ENCODE measurements around the gene SGCA. TPM values are rescaled to one million over a fixed set of nuclear protein-coding genes. Genes with fewer than 3 reads are reported as not detected.

Gene SGCA
- total and polyA plus RNA-seq, 10 of the 15 experiments (the other 5 are each of a cell fraction or from before 2014, with no cell fraction given) = 0.13 to 2.2 (median 0.50) TPM; not detected in 2

DNA sequence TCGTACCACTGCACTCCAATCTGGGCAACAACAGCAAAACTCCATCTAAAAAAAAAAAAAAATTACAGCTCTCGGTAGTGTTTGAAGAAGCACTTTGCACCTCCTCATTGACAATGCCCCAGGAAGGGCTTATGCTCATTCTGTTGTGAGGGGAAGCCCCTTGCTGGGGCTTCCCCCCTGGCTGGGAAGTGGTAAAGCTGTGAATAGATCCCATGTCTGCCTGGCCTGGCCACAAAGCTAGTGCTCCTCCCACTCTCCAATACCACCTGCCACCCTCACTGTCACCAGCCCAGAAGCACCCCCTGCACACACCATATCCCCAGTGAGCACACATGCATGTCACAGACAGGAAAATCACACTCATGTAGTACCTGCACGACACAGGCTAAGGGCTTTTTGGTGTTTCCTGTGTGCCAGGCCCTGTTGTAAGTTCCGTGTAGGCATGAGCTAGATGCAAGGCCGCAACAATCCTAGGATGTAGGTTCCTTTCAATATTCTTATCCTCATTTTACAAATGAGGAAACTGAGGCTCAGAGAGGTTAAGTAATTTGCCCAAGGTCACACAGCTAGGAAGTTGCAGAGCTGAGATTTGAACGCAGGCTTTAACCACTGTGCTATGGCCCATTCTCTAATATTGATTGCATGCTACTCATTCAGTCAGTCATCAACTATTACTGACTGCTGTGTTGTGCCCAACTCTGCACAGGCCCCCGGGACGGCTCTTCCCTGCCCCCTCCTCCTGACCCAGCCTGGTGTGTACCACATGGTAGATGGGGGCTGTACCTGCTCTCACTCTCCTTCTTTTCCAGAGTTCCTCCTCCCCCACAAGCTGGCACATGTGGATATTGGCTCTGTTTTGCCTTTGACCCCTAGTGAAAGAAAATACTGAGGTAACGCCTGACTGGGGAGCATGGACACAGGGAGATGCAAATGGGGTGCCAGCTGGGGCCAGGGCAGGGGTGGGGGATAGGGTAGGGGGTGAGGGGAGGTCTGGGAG is 47.5 kb downstream of the SGCA start (continued):
- TF ChIP-seq, protein P1, sequence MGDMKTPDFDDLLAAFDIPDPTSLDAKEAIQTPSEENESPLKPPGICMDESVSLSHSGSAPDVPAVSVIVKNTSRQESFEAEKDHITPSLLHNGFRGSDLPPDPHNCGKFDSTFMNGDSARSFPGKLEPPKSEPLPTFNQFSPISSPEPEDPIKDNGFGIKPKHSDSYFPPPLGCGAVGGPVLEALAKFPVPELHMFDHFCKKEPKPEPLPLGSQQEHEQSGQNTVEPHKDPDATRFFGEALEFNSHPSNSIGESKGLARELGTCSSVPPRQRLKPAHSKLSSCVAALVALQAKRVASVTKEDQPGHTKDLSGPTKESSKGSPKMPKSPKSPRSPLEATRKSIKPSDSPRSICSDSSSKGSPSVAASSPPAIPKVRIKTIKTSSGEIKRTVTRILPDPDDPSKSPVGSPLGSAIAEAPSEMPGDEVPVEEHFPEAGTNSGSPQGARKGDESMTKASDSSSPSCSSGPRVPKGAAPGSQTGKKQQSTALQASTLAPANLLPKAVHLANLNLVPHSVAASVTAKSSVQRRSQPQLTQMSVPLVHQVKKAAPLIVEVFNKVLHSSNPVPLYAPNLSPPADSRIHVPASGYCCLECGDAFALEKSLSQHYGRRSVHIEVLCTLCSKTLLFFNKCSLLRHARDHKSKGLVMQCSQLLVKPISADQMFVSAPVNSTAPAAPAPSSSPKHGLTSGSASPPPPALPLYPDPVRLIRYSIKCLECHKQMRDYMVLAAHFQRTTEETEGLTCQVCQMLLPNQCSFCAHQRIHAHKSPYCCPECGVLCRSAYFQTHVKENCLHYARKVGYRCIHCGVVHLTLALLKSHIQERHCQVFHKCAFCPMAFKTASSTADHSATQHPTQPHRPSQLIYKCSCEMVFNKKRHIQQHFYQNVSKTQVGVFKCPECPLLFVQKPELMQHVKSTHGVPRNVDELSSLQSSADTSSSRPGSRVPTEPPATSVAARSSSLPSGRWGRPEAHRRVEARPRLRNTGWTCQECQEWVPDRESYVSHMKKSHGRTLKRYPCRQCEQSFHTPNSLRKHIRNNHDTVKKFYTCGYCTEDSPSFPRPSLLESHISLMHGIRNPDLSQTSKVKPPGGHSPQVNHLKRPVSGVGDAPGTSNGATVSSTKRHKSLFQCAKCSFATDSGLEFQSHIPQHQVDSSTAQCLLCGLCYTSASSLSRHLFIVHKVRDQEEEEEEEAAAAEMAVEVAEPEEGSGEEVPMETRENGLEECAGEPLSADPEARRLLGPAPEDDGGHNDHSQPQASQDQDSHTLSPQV (IDR thresholded peaks at IDR 0.05) = no peak
- TF ChIP-seq, protein P2, sequence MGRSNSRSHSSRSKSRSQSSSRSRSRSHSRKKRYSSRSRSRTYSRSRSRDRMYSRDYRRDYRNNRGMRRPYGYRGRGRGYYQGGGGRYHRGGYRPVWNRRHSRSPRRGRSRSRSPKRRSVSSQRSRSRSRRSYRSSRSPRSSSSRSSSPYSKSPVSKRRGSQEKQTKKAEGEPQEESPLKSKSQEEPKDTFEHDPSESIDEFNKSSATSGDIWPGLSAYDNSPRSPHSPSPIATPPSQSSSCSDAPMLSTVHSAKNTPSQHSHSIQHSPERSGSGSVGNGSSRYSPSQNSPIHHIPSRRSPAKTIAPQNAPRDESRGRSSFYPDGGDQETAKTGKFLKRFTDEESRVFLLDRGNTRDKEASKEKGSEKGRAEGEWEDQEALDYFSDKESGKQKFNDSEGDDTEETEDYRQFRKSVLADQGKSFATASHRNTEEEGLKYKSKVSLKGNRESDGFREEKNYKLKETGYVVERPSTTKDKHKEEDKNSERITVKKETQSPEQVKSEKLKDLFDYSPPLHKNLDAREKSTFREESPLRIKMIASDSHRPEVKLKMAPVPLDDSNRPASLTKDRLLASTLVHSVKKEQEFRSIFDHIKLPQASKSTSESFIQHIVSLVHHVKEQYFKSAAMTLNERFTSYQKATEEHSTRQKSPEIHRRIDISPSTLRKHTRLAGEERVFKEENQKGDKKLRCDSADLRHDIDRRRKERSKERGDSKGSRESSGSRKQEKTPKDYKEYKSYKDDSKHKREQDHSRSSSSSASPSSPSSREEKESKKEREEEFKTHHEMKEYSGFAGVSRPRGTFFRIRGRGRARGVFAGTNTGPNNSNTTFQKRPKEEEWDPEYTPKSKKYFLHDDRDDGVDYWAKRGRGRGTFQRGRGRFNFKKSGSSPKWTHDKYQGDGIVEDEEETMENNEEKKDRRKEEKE (IDR thresholded peaks at IDR 0.05) = no peak
- TF ChIP-seq BCL3 (IDR thresholded peaks at IDR 0.05; ENCODE audit: borderline replicate concordance, insufficient read depth, low read depth, low read length, poor library complexity, severe bottlenecking) (no peak), CHD1 (IDR thresholded peaks at IDR 0.05; ENCODE audit: low read depth, low read length) (no peak), SUPT20H (IDR thresholded peaks at IDR 0.05; ENCODE audit: borderline replicate concordance, control insufficient read depth, low read depth, low read length) (no peak), HDAC2 (IDR thresholded peaks at IDR 0.05) (no peak), NR2C1 (IDR thresholded peaks at IDR 0.05) (0 out of 2 replicates have a peak, but pooled peaks have one; percentile 7), ZNF687 (IDR thresholded peaks at IDR 0.05) (no peak), MXI1 (IDR thresholded peaks at IDR 0.05; ENCODE audit: low read depth, low read length) (no peak), MTA3 (IDR thresholded peaks at IDR 0.05; ENCODE audit: borderline replicate concordance, low read length) (no peak), SRF (IDR thresholded peaks at IDR 0.05; ENCODE audit: low read depth in 2 of 2, low read length in 2 of 2) (no peak), NFXL1 (IDR thresholded peaks at IDR 0.05; ENCODE audit: borderline replicate concordance) (no peak), IKZF1 (conservative IDR thresholded peaks at IDR 0.05) (peak; percentile 86), RFX5 (IDR thresholded peaks at IDR 0.05; ENCODE audit: low read depth, low read length) (no peak)

Data from GM12878 (cell line).